ENCODE data around the gene AVPR1B. TPM values are rescaled to one million over a fixed set of nuclear protein-coding genes. Genes with fewer than 3 reads are reported as not detected.

AVPR1B gene
- total and polyA plus RNA-seq, 4 donors: not detected

DNA sequence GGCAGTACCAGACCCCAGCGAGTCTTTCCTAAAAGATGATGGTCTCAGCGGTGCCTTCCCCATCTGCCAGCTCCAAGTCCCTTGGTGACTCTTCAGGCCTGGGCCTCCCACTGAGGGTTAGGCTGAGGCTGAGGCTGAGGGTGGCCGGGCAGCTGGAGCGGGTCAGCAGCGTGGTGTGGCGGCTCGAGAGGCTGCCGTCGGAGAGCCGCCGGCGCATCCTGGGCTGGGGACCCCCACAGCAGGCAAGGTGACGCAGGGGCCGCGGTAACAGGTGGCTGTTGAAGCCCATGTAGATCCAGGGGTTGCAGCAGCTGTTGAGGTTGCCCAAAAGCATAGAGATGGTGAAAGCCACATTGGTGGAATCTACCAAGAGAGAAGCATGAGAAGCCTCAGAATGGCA, 7.0 kb downstream of the AVPR1B start:
- no peaks in the 10 kb centered on the region for H3K9me3 ChIP-seq (ENCODE audit: control insufficient read depth in 4 of 4, insufficient read depth in 3 of 4, low read length in 3 of 4)
- no peak overlapping the region for H3K9ac ChIP-seq (ENCODE audit: insufficient read depth in 1 of 2, low read length in 2 of 2)
- H3K4me3 ChIP-seq: no peak overlapping the region
- ATAC-seq (ENCODE audit: insufficient read depth, low FRiP score) (no peak), DNase-seq (no peak)
- H3K27ac ChIP-seq (ENCODE audit: low read depth in 1 of 2, low read length in 1 of 2): no peak overlapping the region
- no peaks in the 10 kb centered on the region for H3K27me3 ChIP-seq (ENCODE audit: control insufficient read depth in 3 of 3, insufficient read depth in 3 of 3, low read length in 2 of 3)
- TF ChIP-seq, protein P1, sequence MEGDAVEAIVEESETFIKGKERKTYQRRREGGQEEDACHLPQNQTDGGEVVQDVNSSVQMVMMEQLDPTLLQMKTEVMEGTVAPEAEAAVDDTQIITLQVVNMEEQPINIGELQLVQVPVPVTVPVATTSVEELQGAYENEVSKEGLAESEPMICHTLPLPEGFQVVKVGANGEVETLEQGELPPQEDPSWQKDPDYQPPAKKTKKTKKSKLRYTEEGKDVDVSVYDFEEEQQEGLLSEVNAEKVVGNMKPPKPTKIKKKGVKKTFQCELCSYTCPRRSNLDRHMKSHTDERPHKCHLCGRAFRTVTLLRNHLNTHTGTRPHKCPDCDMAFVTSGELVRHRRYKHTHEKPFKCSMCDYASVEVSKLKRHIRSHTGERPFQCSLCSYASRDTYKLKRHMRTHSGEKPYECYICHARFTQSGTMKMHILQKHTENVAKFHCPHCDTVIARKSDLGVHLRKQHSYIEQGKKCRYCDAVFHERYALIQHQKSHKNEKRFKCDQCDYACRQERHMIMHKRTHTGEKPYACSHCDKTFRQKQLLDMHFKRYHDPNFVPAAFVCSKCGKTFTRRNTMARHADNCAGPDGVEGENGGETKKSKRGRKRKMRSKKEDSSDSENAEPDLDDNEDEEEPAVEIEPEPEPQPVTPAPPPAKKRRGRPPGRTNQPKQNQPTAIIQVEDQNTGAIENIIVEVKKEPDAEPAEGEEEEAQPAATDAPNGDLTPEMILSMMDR (IDR thresholded peaks at IDR 0.05; ENCODE audit: control extremely low read depth, extremely low read depth): no peak
- H3K36me3 ChIP-seq (ENCODE audit: control insufficient read depth in 4 of 4, insufficient read depth in 4 of 4, low read length in 4 of 4): no peaks in the 10 kb centered on the region
- 86 to 97% methylated on average over 15 of the region's 15 CpGs for WGBS, 2 donors
- H3K4me1 ChIP-seq (ENCODE audit: control insufficient read depth in 5 of 5, insufficient read depth in 5 of 5, low read length in 5 of 5): peaks cover 0 to 4% (median 0%) of the 10 kb centered on the region in 5 donors

- WGBS, 2 donors: 77 to 87% methylated on average over 4 of the region's 4 CpGs
- no peaks in the 10 kb centered on the region for H3K9me3 ChIP-seq (ENCODE audit: control insufficient read depth in 4 of 4, insufficient read depth in 3 of 4, low read length in 3 of 4)
- H3K27ac ChIP-seq (ENCODE audit: low read depth in 1 of 2, low read length in 1 of 2): no peak overlapping the region
- H3K4me3 ChIP-seq: no peak overlapping the region
- DNase-seq (no peak), ATAC-seq (ENCODE audit: insufficient read depth, low FRiP score) (no peak)
- no peaks in the 10 kb centered on the region for H3K27me3 ChIP-seq (ENCODE audit: control insufficient read depth in 3 of 3, insufficient read depth in 3 of 3, low read length in 2 of 3)
- H3K4me1 ChIP-seq (ENCODE audit: control insufficient read depth in 5 of 5, insufficient read depth in 5 of 5, low read length in 5 of 5): peaks cover 0 to 4% (median 0%) of the 10 kb centered on the region in 5 donors
- TF ChIP-seq, protein P1 (IDR thresholded peaks at IDR 0.05; ENCODE audit: control extremely low read depth, extremely low read depth): no peak
- no peak overlapping the region for H3K9ac ChIP-seq (ENCODE audit: insufficient read depth in 1 of 2, low read length in 2 of 2)
- H3K36me3 ChIP-seq (ENCODE audit: control insufficient read depth in 4 of 4, insufficient read depth in 4 of 4, low read length in 4 of 4): no peaks in the 10 kb centered on the region
Measured at GRCh38 chr1:206109718-206110117, 7.5 kb downstream of the AVPR1B start.

- H3K36me3 ChIP-seq (ENCODE audit: control insufficient read depth in 4 of 4, insufficient read depth in 4 of 4, low read length in 4 of 4): no peaks in the 10 kb centered on the region
- no peaks in the 10 kb centered on the region for H3K9me3 ChIP-seq (ENCODE audit: control insufficient read depth in 4 of 4, insufficient read depth in 3 of 4, low read length in 3 of 4)
- H3K4me3 ChIP-seq: no peak overlapping the region
- 91 to 92% methylated on average over 2 of the region's 2 CpGs for WGBS, 2 donors
- ATAC-seq (ENCODE audit: insufficient read depth, low FRiP score): no peak
- H3K4me1 ChIP-seq (ENCODE audit: control insufficient read depth in 5 of 5, insufficient read depth in 5 of 5, low read length in 5 of 5): peaks cover 0 to 4% (median 0%) of the 10 kb centered on the region in 5 donors
- H3K9ac ChIP-seq (ENCODE audit: insufficient read depth in 1 of 2, low read length in 2 of 2): no peak overlapping the region
- no peak overlapping the region for H3K27ac ChIP-seq (ENCODE audit: low read depth in 1 of 2, low read length in 1 of 2)
- DNase-seq: no peak
- TF ChIP-seq, protein P1 (IDR thresholded peaks at IDR 0.05; ENCODE audit: control extremely low read depth, extremely low read depth): no peak
- no peaks in the 10 kb centered on the region for H3K27me3 ChIP-seq (ENCODE audit: control insufficient read depth in 3 of 3, insufficient read depth in 3 of 3, low read length in 2 of 3)
Measured at GRCh38 chr1:206108635-206109034, 8.6 kb downstream of the AVPR1B start.

- no peak overlapping the region for H3K4me3 ChIP-seq
- H3K9me3 ChIP-seq (ENCODE audit: control insufficient read depth in 4 of 4, insufficient read depth in 3 of 4, low read length in 3 of 4): no peaks in the 10 kb centered on the region
- H3K4me1 ChIP-seq (ENCODE audit: control insufficient read depth in 5 of 5, insufficient read depth in 5 of 5, low read length in 5 of 5): peaks cover 0 to 4% (median 0%) of the 10 kb centered on the region in 5 donors
- no peaks in the 10 kb centered on the region for H3K36me3 ChIP-seq (ENCODE audit: control insufficient read depth in 4 of 4, insufficient read depth in 4 of 4, low read length in 4 of 4)
- no peak overlapping the region for H3K9ac ChIP-seq (ENCODE audit: insufficient read depth in 1 of 2, low read length in 2 of 2)
- TF ChIP-seq, protein P1 (IDR thresholded peaks at IDR 0.05; ENCODE audit: control extremely low read depth, extremely low read depth): no peak
- no peak overlapping the region for H3K27ac ChIP-seq (ENCODE audit: low read depth in 1 of 2, low read length in 1 of 2)
- DNase-seq: no peak
- no peaks in the 10 kb centered on the region for H3K27me3 ChIP-seq (ENCODE audit: control insufficient read depth in 3 of 3, insufficient read depth in 3 of 3, low read length in 2 of 3)
- no peak for ATAC-seq (ENCODE audit: insufficient read depth, low FRiP score)
- 77 to 83% methylated on average over 7 of the region's 7 CpGs for WGBS, 2 donors
Measured at GRCh38 chr1:206107168-206107544, 10.0 kb downstream of the AVPR1B start.
